Smooth muscle cell (in vitro differentiated cells): ENCODE data around the gene TOR1B. TPM values are rescaled to one million over a fixed set of nuclear protein-coding genes. Genes with fewer than 3 reads are reported as not detected.

Experiments
- DNase-seq: peaks from one replicate; lab custom pipeline; 2025; ENCODE audit not compliant: unreplicated experiment; lab: John Stamatoyannopoulos, UW
- H2AFZ ChIP-seq: fragments of 200-600 bp; sonication (generic); 2 replicates; pipeline ENCODE4 v1.6.0; 2016; ENCODE audit warnings: antibody characterized with exemption, low read depth, mild to moderate bottlenecking
- H3F3A ChIP-seq: fragments of 200-600 bp; sonication (generic); 2 replicates; pipeline ENCODE4 v1.6.0; 2017; ENCODE audit warnings: antibody characterized with exemption, low read depth
- H3K27ac ChIP-seq: fragments of 200-600 bp; sonication (generic); 2 replicates; pipeline ENCODE4 v1.5.1; 2016; ENCODE audit warnings: low read depth, mild to moderate bottlenecking
- H3K27me3 ChIP-seq: fragments of 200-600 bp; sonication (generic); 2 replicates; pipeline ENCODE4 v1.6.1; 2016; ENCODE audit warnings: low read depth, mild to moderate bottlenecking
- H3K36me3 ChIP-seq: fragments of 200-600 bp; sonication (generic); 2 replicates; pipeline ENCODE4 v1.5.1; 2016; ENCODE audit warnings: low read depth
- H3K4me1 ChIP-seq: fragments of 200-600 bp; sonication (generic); 2 replicates; pipeline ENCODE4 v1.5.1; 2016; ENCODE audit warnings: low read depth
- H3K4me2 ChIP-seq: fragments of 200-600 bp; sonication (generic); 2 replicates; pipeline ENCODE4 v1.6.0; 2016; ENCODE audit warnings: mild to moderate bottlenecking
- H3K4me3 ChIP-seq: fragments of 200-600 bp; sonication (generic); 2 replicates; pipeline ENCODE4 v1.5.1; 2016; ENCODE audit warnings: mild to moderate bottlenecking
- H3K79me2 ChIP-seq: fragments of 200-600 bp; sonication (generic); 2 replicates; pipeline ENCODE4 v1.6.0; 2016; ENCODE audit warnings: low read depth, mild to moderate bottlenecking
- H3K9ac ChIP-seq: fragments of 200-600 bp; sonication (generic); 2 replicates; pipeline ENCODE4 v1.6.0; 2016; ENCODE audit warnings: low read depth
- H3K9me3 ChIP-seq: fragments of 200-600 bp; sonication (generic); replicated peaks from 2 replicates; pipeline ENCODE4 v1.5.1; 2016; ENCODE audit warnings: low read depth
- H4K20me1 ChIP-seq: fragments of 200-600 bp; sonication (generic); 2 replicates; pipeline ENCODE4 v1.6.0; 2016; ENCODE audit warnings: low read depth
- CTCF ChIP-seq: fragments of 200-600 bp; sonication (generic); IDR thresholded peaks from 2 replicates; pipeline ENCODE4 v1.5.1; 2017; ENCODE audit warnings: borderline replicate concordance, mild to moderate bottlenecking, antibody characterized with exemption; ENCODE audit not compliant: insufficient read depth, poor library complexity, severe bottlenecking
- whole genome bisulfite sequencing: methylation state at CpG from one replicate; pipeline ENCODE4 v1.1.7; 2016; ENCODE audit warnings: low lambda C conversion rate; 5-methylcytosine and 5-hydroxymethylcytosine counted together
- polyA plus RNA-seq: library from polyadenylated mRNA; unstranded; fragments of >200 nt; fragmentation: Nextera tagmentation; extraction: Ambion mirVana; gene quantifications from 2 replicates; pipeline ENCODE4 v1.2.1, GENCODE V29; 2016
- total RNA-seq: library from RNA; depleted of rRNA; stranded (reverse); fragments of >200 nt; gene quantifications from 2 replicates; pipeline ENCODE4 v1.2.3, GENCODE V29; 2014

The TOR1B gene
- total and polyA plus RNA-seq, 2 experiments from 2014 or later, result 10.3 to 60.0 TPM

DNA sequence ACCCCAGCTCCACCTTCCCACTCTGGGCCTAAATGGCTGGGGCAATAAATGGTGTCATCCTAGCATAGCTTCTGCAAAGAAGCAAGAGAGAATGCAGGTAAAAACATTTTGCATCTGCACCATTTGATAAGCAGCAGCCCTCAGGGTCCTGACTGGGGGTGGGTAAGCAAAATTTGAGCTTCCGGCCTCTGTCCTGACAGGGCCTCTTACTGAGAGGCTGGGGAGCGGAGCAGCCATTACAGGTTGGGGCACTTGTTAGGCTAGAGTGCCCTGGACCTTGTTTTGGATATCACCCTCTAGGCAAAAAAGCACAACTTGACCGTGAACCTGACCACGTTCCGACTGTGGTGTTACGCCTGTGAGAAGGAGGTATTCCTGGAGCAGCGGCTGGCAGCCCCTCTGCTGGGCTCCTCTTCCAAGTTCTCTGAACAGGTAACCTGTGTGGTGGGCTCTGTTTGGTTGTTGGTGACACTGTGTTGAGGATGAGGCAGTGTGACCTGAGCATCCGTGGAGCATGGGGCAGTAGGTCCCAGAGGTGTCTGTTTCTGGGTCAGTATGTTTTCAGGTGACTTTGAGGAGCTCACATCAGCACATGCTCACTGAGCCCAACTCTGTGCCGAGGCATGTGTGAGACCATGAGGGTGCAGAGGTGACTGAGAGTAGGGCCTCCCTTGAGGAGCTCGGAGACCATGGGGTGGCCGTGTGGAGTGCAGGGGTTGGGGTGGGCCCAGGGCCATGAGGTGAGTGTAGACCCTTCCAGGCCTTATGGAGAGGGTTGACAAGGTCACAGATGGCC, 55.4 kb downstream of the TOR1B start:
- H3K27ac ChIP-seq, result no peak overlapping the region
- no peaks in the 10 kb centered on the region for H3K36me3 ChIP-seq
- H3K9me3 ChIP-seq, result no peaks in the 10 kb centered on the region
- no peaks in the 10 kb centered on the region for H3K27me3 ChIP-seq
- H3K4me1 ChIP-seq, result no peaks in the 10 kb centered on the region
- no peak overlapping the region for H3K4me2 ChIP-seq
- no peak overlapping the region for H2AFZ ChIP-seq
- H3K9ac ChIP-seq, result no peak overlapping the region
- no peaks in the 10 kb centered on the region for H3F3A ChIP-seq
- H3K79me2 ChIP-seq, result no peaks in the 10 kb centered on the region
- H3K4me3 ChIP-seq, result no peak overlapping the region
- 90% methylated on average over 11 of the region's 11 CpGs for WGBS
- H4K20me1 ChIP-seq, result no peaks in the 10 kb centered on the region
- no peak for DNase-seq
- TF ChIP-seq CTCF, result no peak

Other genes starting within 250 kb of the TOR1B start
- not detected in 2 replicates for gene C9orf50, start 182.1 kb upstream of the TOR1B start, total RNA-seq
- 0.59 TPM in 1 of 2 replicates, not detected in the other for gene C9orf50, start 182.1 kb upstream of the TOR1B start, polyA plus RNA-seq
- 24.7 and 42.9 TPM in 2 replicates for gene NTMT1, start 177.0 kb upstream of the TOR1B start, total RNA-seq
- gene NTMT1, start 177.0 kb upstream of the TOR1B start, polyA plus RNA-seq, result 118 and 129 TPM in 2 replicates
- 10.9 and 13.8 TPM in 2 replicates for gene ASB6, start 161.0 kb upstream of the TOR1B start, total RNA-seq
- 22.2 and 26.0 TPM in 2 replicates for gene ASB6, start 161.0 kb upstream of the TOR1B start, polyA plus RNA-seq
- 59.9 and 87.7 TPM in 2 replicates for gene PRRX2, start 137.5 kb upstream of the TOR1B start, total RNA-seq
- 180 and 234 TPM in 2 replicates for gene PRRX2, start 137.5 kb upstream of the TOR1B start, polyA plus RNA-seq
- 36.9 and 49.5 TPM in 2 replicates for gene PTGES, start 50.1 kb upstream of the TOR1B start, total RNA-seq
- gene PTGES, start 50.1 kb upstream of the TOR1B start, polyA plus RNA-seq, result 69.6 and 176 TPM in 2 replicates
- 38.8 and 46.1 TPM in 2 replicates for gene TOR1A, start 21.0 kb downstream of the TOR1B start, total RNA-seq
- 38.5 and 43.1 TPM in 2 replicates for gene TOR1A, start 21.0 kb downstream of the TOR1B start, polyA plus RNA-seq
- 38.0 and 42.3 TPM in 2 replicates for gene C9orf78, start 32.1 kb downstream of the TOR1B start, total RNA-seq
- gene C9orf78, start 32.1 kb downstream of the TOR1B start, polyA plus RNA-seq, result 53.8 and 78.0 TPM in 2 replicates
- gene USP20, start 32.3 kb downstream of the TOR1B start, total RNA-seq, result 14.6 and 22.3 TPM in 2 replicates
- gene USP20, start 32.3 kb downstream of the TOR1B start, polyA plus RNA-seq, result 29.7 and 35.7 TPM in 2 replicates
- gene FNBP1, start 240.0 kb downstream of the TOR1B start, total RNA-seq, result 17.2 and 23.8 TPM in 2 replicates
- gene FNBP1, start 240.0 kb downstream of the TOR1B start, polyA plus RNA-seq, result 17.1 and 25.4 TPM in 2 replicates